AG04450 (cell line): ENCODE measurements around the gene RAB11FIP3. TPM values are rescaled to one million over a fixed set of nuclear protein-coding genes. Genes with fewer than 3 reads are reported as not detected.

Source experiments
- CTCF ChIA-PET: fragments of 300-600, 350-600 bp; formaldehyde crosslinking; extraction: SDS; loops from one replicate; lab custom pipeline; 2022; ENCODE audit warnings: antibody characterized with exemption, inconsistent platforms; lab: Charles Lee
- POLR2A ChIA-PET: fragments of 350-600 bp; formaldehyde crosslinking; extraction: SDS; loops from one replicate; lab custom pipeline; 2021; ENCODE audit warnings: antibody characterized with exemption, inconsistent platforms; lab: Yijun Ruan, JAX
- DNase-seq: peaks from one replicate; pipeline ENCODE4 v3.0.0-alpha.2; 2011; ENCODE audit warnings: low read depth, low spot score
- H3K27ac ChIP-seq: one replicate; pipeline ENCODE4 v1.5.1; 2012; ENCODE audit warnings: low read depth, low read length, control low read depth
- H3K27me3 ChIP-seq: one replicate; pipeline ENCODE4 v1.6.0; 2012; ENCODE audit warnings: low read length; ENCODE audit not compliant: control insufficient read depth, insufficient read depth
- H3K4me3 ChIP-seq: 2 replicates; pipeline ENCODE4 v1.5.1; 2011; ENCODE audit warnings: mild to moderate bottlenecking, low read depth, low read length, control low read depth
- H3K9me3 ChIP-seq: 2 replicates; pipeline ENCODE4 v1.5.1; 2012; ENCODE audit warnings: low read length; ENCODE audit not compliant: control insufficient read depth, insufficient read depth
- polyA plus RNA-seq: library from polyadenylated mRNA; depleted of rRNA; stranded (reverse); fragments of >200 nt; gene quantifications from 2 replicates; pipeline ENCODE4 v1.2.3, GENCODE V29; 2011
- TF ChIP-seq, protein P1 (sequence below): IDR thresholded peaks from 2 replicates; pipeline ENCODE4 v1.5.1; 2011; ENCODE audit warnings: low read depth, low read length, control low read depth, inconsistent platforms

RAB11FIP3 gene
- polyA plus RNA-seq, 1 experiment, result 6.9 TPM

DNA sequence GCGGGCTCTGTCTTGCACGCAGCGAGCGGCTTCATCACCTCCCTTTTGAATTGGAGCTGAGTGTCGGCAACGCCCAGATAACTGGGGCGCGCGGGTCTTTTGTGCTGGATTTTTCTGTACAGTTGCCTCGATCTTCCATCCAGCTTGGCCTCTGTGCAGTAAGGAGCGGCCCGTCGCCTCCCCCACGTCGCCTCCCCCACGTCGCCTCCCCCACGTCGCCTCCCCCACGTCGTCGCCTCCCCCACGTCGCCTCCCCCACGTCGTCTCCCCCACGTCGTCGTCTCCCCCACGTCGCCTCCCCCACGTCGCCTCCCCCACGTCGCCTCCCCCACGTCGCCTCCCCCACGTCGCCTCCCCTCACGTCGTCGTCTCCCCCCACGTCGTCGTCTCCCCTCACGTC, 119.1 kb downstream of the RAB11FIP3 start:
- H3K27me3 ChIP-seq, result no peaks in the 10 kb centered on the region
- TF ChIP-seq, protein P1, sequence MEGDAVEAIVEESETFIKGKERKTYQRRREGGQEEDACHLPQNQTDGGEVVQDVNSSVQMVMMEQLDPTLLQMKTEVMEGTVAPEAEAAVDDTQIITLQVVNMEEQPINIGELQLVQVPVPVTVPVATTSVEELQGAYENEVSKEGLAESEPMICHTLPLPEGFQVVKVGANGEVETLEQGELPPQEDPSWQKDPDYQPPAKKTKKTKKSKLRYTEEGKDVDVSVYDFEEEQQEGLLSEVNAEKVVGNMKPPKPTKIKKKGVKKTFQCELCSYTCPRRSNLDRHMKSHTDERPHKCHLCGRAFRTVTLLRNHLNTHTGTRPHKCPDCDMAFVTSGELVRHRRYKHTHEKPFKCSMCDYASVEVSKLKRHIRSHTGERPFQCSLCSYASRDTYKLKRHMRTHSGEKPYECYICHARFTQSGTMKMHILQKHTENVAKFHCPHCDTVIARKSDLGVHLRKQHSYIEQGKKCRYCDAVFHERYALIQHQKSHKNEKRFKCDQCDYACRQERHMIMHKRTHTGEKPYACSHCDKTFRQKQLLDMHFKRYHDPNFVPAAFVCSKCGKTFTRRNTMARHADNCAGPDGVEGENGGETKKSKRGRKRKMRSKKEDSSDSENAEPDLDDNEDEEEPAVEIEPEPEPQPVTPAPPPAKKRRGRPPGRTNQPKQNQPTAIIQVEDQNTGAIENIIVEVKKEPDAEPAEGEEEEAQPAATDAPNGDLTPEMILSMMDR, result no peak
- H3K4me3 ChIP-seq, result no peak overlapping the region
- CTCF ChIA-PET, result no interaction called here
- H3K27ac ChIP-seq, result no peak overlapping the region
- POLR2A ChIA-PET, result no interaction called here
- DNase-seq, result no peak
- peaks cover 6% of the 10 kb centered on the region; the same call in 1 of the 2 replicates for H3K9me3 ChIP-seq

DNA sequence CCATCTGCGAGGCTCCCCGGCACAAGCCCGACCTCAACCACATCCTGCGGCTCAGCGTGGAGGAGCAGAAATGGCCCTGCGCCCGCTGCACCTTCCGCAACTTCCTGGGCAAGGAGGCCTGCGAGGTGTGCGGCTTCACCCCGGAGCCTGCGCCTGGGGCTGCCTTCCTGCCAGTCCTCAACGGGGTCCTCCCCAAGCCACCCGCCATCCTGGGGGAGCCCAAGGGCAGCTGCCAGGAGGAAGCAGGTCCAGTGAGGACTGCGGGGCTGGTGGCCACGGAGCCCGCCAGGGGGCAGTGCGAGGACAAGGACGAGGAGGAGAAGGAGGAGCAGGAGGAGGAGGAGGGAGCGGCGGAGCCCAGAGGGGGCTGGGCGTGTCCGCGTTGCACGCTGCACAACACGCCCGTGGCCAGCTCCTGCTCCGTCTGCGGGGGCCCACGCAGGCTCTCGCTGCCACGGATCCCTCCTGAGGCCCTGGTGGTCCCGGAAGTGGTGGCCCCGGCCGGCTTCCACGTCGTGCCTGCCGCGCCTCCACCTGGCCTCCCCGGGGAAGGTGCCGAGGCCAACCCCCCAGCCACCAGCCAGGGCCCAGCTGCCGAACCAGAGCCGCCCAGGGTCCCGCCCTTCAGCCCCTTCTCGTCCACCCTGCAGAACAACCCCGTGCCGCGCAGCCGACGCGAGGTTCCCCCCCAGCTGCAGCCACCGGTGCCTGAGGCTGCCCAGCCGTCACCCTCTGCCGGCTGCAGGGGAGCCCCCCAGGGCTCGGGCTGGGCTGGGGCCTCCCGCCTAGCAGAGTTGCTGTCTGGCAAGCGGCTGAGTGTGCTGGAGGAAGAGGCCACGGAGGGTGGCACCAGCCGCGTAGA, 121.7 kb downstream of the RAB11FIP3 start:
- ChIA-PET CTCF (no interaction called here), POLR2A (no interaction called here)
- Histone ChIP-seq H3K27me3 (no peaks in the 10 kb centered on the region), H3K27ac (no peak overlapping the region), H3K9me3 (peaks cover 16% of the 10 kb centered on the region; the same call in 1 of the 2 replicates), H3K4me3 (no peak overlapping the region)
- TF ChIP-seq, protein P1, result peak; percentile 31; the same call in 1 of the 2 replicates
- no peak for DNase-seq

DNA sequence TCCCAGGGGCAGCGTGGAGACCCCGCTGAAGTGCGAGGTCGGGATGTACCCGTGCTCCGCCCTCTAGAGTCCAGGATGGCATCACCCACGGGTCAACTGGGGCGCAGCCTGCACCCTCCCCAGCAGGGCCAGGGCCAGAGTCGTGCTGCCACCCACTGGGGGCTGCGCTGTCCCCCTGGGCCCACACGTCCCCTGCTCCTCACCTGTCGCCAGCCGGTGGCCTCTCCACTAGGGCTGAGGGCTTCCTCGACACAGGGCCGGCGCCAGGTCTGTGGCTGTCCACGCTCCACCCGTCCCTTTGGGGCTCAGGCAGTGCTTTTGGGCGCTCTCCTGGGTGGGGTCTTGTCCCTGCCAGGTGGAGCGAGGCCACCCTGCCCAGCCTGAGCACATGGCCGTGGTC, 123.1 kb downstream of the RAB11FIP3 start:
- Histone ChIP-seq H3K27me3 (no peaks in the 10 kb centered on the region), H3K27ac (no peak overlapping the region), H3K9me3 (peaks cover 16% of the 10 kb centered on the region; the same call in 1 of the 2 replicates), H3K4me3 (no peak overlapping the region)
- TF ChIP-seq, protein P1, result no peak
- no peak for DNase-seq
- ChIA-PET CTCF (no interaction called here), POLR2A (no interaction called here)

DNA sequence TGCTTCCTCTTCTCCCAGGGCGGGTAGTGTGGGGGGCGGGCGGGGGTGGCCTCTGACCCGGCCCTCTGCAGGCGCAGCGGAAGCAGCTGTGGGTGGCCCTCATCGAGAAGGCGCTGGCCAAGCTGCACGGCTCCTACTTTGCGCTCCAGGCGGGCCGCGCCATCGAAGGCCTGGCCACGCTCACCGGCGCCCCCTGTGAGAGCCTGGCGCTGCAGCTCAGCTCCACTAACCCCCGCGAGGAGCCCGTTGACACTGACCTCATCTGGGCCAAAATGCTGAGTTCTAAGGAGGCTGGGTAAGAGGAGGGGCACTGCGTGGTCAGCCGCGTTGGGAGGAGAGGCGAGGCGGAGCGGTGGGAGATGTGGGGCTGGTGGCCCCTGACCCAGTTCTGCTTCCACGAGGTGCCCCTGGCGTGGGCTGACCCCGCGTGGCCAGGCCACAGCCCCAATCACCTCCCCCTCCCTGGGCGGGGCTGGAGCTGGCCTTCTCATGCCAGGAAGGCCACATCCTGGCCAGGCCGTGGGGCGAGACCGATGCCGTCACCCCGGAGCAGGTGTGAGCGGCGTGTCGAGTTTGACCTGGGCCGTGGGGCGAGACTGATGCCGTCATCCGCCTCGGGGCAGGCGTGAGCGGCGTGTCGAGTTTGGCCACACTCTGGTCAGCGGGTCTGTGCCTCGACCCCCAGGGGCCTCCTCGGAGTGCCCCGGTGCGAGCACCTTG, 124.3 kb downstream of the RAB11FIP3 start:
- no peaks in the 10 kb centered on the region for H3K27me3 ChIP-seq
- POLR2A ChIA-PET, result interaction anchor here (0.7 kb wide), 1 partner anchor 21 kb away, joined by 3 read pairs; no protein-coding TSS in a partner anchor
- CTCF ChIA-PET, result no interaction called here
- peaks cover 9% of the 10 kb centered on the region; the same call in 1 of the 2 replicates for H3K9me3 ChIP-seq
- TF ChIP-seq, protein P1, result no peak
- no peak overlapping the region for H3K4me3 ChIP-seq
- no peak overlapping the region for H3K27ac ChIP-seq
- no peak for DNase-seq

DNA sequence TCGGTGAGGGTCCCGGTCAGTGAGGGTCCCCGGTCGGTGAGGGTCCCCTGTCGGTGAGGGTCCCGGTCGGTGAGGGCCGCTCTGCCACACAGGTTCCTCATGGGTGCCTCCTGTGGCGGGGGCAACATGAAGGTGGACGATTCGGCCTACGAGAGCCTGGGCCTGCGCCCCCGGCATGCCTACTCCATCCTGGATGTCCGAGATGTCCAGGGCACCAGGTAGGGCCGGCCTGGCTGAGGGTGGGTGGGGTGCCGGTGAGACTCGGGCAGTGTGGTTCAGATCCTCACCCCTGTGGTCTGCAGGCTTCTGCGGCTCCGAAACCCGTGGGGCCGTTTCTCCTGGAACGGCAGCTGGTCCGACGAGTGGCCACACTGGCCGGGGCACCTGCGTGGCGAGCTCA, 125.8 kb downstream of the RAB11FIP3 start:
- CTCF ChIA-PET, result no interaction called here
- TF ChIP-seq, protein P1, result no peak
- DNase-seq, result no peak
- H3K4me3 ChIP-seq, result no peak overlapping the region
- H3K27me3 ChIP-seq, result no peaks in the 10 kb centered on the region
- no peak overlapping the region for H3K27ac ChIP-seq
- POLR2A ChIA-PET, result no interaction called here
- H3K9me3 ChIP-seq, result peaks cover 9% of the 10 kb centered on the region; the same call in 1 of the 2 replicates
